ENCODE results near the gene CXCL1.

CXCL1 gene

GRCh38 chr4:73919691-73920090, 50.5 kb downstream of the CXCL1 start:
- FAIRE-seq, result no peak

Measured in endometrium (tissue), 2 donors.